GM23338 (cell line): ENCODE measurements around the gene CIAO1. TPM values are rescaled to one million over a fixed set of nuclear protein-coding genes. Genes with fewer than 3 reads are reported as not detected.

Source experiments
- ATAC-seq: fragments of 200-7000 bp; cut with Tn5 transposase; 3 replicates; pipeline ENCODE4 v1.9.1; 2020
- DNase-seq: peaks from one replicate; pipeline ENCODE4 v3.0.0-alpha.2; 2015; ENCODE audit warnings: low spot score
- H2AFZ ChIP-seq: fragments of 200-600 bp; sonication (generic); 2 replicates; pipeline ENCODE4 v1.8.0; 2016; ENCODE audit warnings: antibody characterized with exemption, mild to moderate bottlenecking, moderate library complexity
- H3F3A ChIP-seq: fragments of 200-600 bp; sonication (generic); replicated peaks from 2 replicates; pipeline ENCODE4 v1.8.0; 2017; ENCODE audit warnings: antibody characterized with exemption, mixed run types, low read depth
- H3K27ac ChIP-seq: fragments of 200-600 bp; sonication (generic); 2 replicates; pipeline ENCODE4 v1.6.1; 2016; ENCODE audit warnings: low read depth
- H3K27me3 ChIP-seq: fragments of 200-600 bp; sonication (generic); 2 replicates; pipeline ENCODE4 v1.8.0; 2016; ENCODE audit warnings: mild to moderate bottlenecking, mixed run types, moderate library complexity; ENCODE audit not compliant: insufficient read depth
- H3K36me3 ChIP-seq: fragments of 200-600 bp; sonication (generic); 2 replicates; pipeline ENCODE4 v1.8.0; 2016; ENCODE audit warnings: mild to moderate bottlenecking; ENCODE audit not compliant: insufficient read depth
- H3K4me1 ChIP-seq: fragments of 200-600 bp; sonication (generic); 2 replicates; pipeline ENCODE4 v1.8.0; 2016; ENCODE audit warnings: mild to moderate bottlenecking, moderate library complexity; ENCODE audit not compliant: insufficient read depth
- H3K4me2 ChIP-seq: fragments of 200-600 bp; sonication (generic); 2 replicates; pipeline ENCODE4 v1.7.1; 2017; ENCODE audit warnings: mixed run types
- H3K4me3 ChIP-seq: fragments of 200-600 bp; sonication (generic); 2 replicates; pipeline ENCODE4 v1.6.1; 2016; ENCODE audit warnings: mixed run types
- H3K79me2 ChIP-seq: fragments of 200-600 bp; sonication (generic); replicated peaks from 2 replicates; pipeline ENCODE4 v1.8.0; 2017; ENCODE audit warnings: mild to moderate bottlenecking; ENCODE audit not compliant: insufficient read depth
- H3K9me2 ChIP-seq: fragments of 200-600 bp; sonication (generic); 2 replicates; pipeline ENCODE4 v1.8.0; 2017; ENCODE audit not compliant: insufficient read depth
- H4K20me1 ChIP-seq: fragments of 200-600 bp; sonication (generic); replicated peaks from 2 replicates; pipeline ENCODE4 v1.8.0; 2017; ENCODE audit warnings: mild to moderate bottlenecking; ENCODE audit not compliant: insufficient read depth
- H3K27ac Mint-ChIP-seq: 2 replicates; pipeline ENCODE4 v1.8.0; 2020; ENCODE audit warnings: inconsistent platforms, mild to moderate bottlenecking, moderate library complexity, mixed read lengths
- H3K27me3 Mint-ChIP-seq: 3 replicates; pipeline ENCODE4 v1.8.0; 2022; ENCODE audit warnings: low read depth, mild to moderate bottlenecking, moderate library complexity, mixed read lengths, inconsistent platforms; ENCODE audit not compliant: insufficient read depth, poor library complexity
- H3K36me3 Mint-ChIP-seq: 3 replicates; pipeline ENCODE4 v1.8.0; 2021; ENCODE audit warnings: low read depth, mild to moderate bottlenecking, inconsistent platforms, moderate library complexity, mixed read lengths
- H3K4me1 Mint-ChIP-seq: 3 replicates; pipeline ENCODE4 v1.8.0; 2020; ENCODE audit warnings: mild to moderate bottlenecking, inconsistent platforms, mixed read lengths
- H3K4me3 Mint-ChIP-seq: 3 replicates; pipeline ENCODE4 v1.8.0; 2021; ENCODE audit warnings: moderate library complexity, mild to moderate bottlenecking, inconsistent platforms, mixed read lengths
- H3K9me3 Mint-ChIP-seq: 3 replicates; pipeline ENCODE4 v1.8.0; 2020; ENCODE audit warnings: moderate library complexity, mild to moderate bottlenecking, inconsistent platforms, mixed read lengths
- CREB1 ChIP-seq: fragments of 250-450 bp; sonication (Bioruptor Pico); IDR thresholded peaks from 2 replicates; pipeline ENCODE4 v1.5.0; 2020; ENCODE audit warnings: low read depth, mild to moderate bottlenecking, moderate library complexity
- EZH2 ChIP-seq: fragments of 200-600 bp; sonication (generic); IDR thresholded peaks from one replicate; pipeline ENCODE4 v1.8.0; 2017; ENCODE audit warnings: antibody characterized with exemption, mild to moderate bottlenecking, low read depth; ENCODE audit not compliant: unreplicated experiment
- EZH2phosphoT487 ChIP-seq: fragments of 200-600 bp; sonication (generic); IDR thresholded peaks from one replicate; pipeline ENCODE4 v1.8.1; 2018; ENCODE audit warnings: antibody characterized with exemption; ENCODE audit not compliant: unreplicated experiment
- JUNB ChIP-seq: IDR thresholded peaks from one replicate; pipeline ENCODE4 v1.6.1; 2016; ENCODE audit warnings: antibody characterized with exemption; ENCODE audit not compliant: unreplicated experiment
- NANOG ChIP-seq: IDR thresholded peaks from 2 replicates; pipeline ENCODE4 v1.6.1; 2016; ENCODE audit warnings: antibody characterized with exemption, borderline replicate concordance
- POLR2AphosphoS5 ChIP-seq: IDR thresholded peaks from 2 replicates; pipeline ENCODE4 v1.6.1; 2016; ENCODE audit warnings: antibody characterized with exemption, low read depth
- STAT1 ChIP-seq: IDR thresholded peaks from one replicate; pipeline ENCODE4 v1.6.1; 2016; ENCODE audit warnings: antibody characterized with exemption; ENCODE audit not compliant: unreplicated experiment
- ZNF114 ChIP-seq: fragments of 250-450 bp; sonication (Bioruptor Pico); IDR thresholded peaks from 2 replicates; pipeline ENCODE4 v1.5.0; 2020; ENCODE audit warnings: mild to moderate bottlenecking, moderate library complexity
- ZNF331 ChIP-seq: fragments of 250-450 bp; sonication (Bioruptor Pico); IDR thresholded peaks from 2 replicates; pipeline ENCODE4 v1.5.0; 2020; ENCODE audit warnings: low read depth, mild to moderate bottlenecking, moderate library complexity
- polyA plus RNA-seq: library from polyadenylated mRNA; unstranded; fragments of >200 nt; fragmentation: Nextera tagmentation; extraction: Ambion mirVana; gene quantifications from 2 replicates; pipeline ENCODE4 v1.2.1, GENCODE V29; 2016
- total RNA-seq: library from RNA; depleted of rRNA; stranded (reverse); fragments of >200 nt; shearing (Covaris generic); gene quantifications from 2 replicates; pipeline ENCODE4 v1.2.3, GENCODE V29; 2014
- TF ChIP-seq, protein P1 (sequence below): IDR thresholded peaks from one replicate; pipeline ENCODE4 v1.6.1; 2018; ENCODE audit warnings: antibody characterized with exemption; ENCODE audit not compliant: unreplicated experiment
- TF ChIP-seq, protein P2 (sequence below), 2 experiments: fragments of 200-600 bp in 1 of 2; sonication (generic) in 1 of 2; conservative IDR thresholded peaks; 2 replicates each; pipeline versions ENCODE4 v1.5.1 to v1.6.1; 2016 to 2017; ENCODE audit warnings: antibody characterized with exemption in 2 of 2, low read depth in 2 of 2, mild to moderate bottlenecking in 2 of 2, moderate library complexity in 1 of 2
- TF ChIP-seq, protein P3 (sequence below): IDR thresholded peaks from 2 replicates; pipeline ENCODE4 v1.6.1; 2016; ENCODE audit warnings: antibody characterized with exemption

CIAO1 gene
- total and polyA plus RNA-seq, 2 experiments from 2014 or later, result 48.8 to 119 TPM

DNA sequence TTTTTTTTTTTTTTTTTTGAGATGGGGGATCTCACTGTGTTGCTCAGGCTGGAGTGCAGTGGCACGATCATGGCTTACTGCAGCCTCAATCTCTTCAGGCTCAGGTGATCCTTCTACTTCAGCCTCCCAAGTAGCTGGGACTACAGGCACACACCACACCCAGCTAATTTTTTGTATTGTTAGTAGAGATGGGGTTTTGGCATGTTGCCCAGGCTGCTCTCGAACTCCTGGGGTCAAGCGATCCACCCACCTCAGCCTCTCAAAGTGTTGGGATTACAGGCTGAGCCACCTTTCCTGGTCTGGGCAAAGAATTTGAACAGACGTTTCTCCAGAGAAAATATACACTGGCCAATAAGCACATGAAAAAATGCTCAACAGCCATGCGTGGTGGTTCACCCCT is 42.2 kb downstream of the CIAO1 start (continued):
- TF ChIP-seq, protein P1, sequence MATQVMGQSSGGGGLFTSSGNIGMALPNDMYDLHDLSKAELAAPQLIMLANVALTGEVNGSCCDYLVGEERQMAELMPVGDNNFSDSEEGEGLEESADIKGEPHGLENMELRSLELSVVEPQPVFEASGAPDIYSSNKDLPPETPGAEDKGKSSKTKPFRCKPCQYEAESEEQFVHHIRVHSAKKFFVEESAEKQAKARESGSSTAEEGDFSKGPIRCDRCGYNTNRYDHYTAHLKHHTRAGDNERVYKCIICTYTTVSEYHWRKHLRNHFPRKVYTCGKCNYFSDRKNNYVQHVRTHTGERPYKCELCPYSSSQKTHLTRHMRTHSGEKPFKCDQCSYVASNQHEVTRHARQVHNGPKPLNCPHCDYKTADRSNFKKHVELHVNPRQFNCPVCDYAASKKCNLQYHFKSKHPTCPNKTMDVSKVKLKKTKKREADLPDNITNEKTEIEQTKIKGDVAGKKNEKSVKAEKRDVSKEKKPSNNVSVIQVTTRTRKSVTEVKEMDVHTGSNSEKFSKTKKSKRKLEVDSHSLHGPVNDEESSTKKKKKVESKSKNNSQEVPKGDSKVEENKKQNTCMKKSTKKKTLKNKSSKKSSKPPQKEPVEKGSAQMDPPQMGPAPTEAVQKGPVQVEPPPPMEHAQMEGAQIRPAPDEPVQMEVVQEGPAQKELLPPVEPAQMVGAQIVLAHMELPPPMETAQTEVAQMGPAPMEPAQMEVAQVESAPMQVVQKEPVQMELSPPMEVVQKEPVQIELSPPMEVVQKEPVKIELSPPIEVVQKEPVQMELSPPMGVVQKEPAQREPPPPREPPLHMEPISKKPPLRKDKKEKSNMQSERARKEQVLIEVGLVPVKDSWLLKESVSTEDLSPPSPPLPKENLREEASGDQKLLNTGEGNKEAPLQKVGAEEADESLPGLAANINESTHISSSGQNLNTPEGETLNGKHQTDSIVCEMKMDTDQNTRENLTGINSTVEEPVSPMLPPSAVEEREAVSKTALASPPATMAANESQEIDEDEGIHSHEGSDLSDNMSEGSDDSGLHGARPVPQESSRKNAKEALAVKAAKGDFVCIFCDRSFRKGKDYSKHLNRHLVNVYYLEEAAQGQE, result no peak
- TF ChIP-seq ZNF331, result no peak

DNA sequence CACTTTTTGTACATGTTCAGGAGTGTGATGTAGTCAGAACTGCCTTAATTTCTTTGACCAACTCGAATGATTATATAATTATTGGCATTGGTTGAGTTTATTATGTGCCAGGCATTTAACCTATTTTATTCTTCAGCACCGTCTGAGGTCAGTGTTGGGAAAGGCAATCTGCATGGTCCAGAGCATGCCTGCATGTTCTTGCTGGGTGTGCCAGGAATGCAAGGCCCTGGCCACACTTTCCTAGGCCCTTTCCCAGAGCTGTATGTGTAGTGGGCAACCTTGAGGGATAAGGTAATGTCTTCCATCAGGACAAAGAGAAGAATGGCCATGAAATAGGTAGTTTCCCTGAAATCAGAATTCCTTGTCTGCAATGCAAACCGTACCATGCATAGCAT is 49.0 kb downstream of the CIAO1 start:
- peaks cover 13% of the 10 kb centered on the region for H3K27me3 Mint-ChIP-seq
- ATAC-seq, result no peak
- peaks cover 15% of the 10 kb centered on the region for H3K27me3 ChIP-seq
- TF ChIP-seq EZH2, result no peak
- TF ChIP-seq CREB1 (CRISPR knock-in tag), result no peak
- TF ChIP-seq JUNB, result no peak
- no peak for TF ChIP-seq ZNF331
- TF ChIP-seq NANOG, result no peak
- TF ChIP-seq, protein P2, sequence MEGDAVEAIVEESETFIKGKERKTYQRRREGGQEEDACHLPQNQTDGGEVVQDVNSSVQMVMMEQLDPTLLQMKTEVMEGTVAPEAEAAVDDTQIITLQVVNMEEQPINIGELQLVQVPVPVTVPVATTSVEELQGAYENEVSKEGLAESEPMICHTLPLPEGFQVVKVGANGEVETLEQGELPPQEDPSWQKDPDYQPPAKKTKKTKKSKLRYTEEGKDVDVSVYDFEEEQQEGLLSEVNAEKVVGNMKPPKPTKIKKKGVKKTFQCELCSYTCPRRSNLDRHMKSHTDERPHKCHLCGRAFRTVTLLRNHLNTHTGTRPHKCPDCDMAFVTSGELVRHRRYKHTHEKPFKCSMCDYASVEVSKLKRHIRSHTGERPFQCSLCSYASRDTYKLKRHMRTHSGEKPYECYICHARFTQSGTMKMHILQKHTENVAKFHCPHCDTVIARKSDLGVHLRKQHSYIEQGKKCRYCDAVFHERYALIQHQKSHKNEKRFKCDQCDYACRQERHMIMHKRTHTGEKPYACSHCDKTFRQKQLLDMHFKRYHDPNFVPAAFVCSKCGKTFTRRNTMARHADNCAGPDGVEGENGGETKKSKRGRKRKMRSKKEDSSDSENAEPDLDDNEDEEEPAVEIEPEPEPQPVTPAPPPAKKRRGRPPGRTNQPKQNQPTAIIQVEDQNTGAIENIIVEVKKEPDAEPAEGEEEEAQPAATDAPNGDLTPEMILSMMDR (conservative IDR thresholded peaks at IDR 0.05; ENCODE audit: low read depth in 2 of 2), result no peak
- TF ChIP-seq POLR2AphosphoS5, result no peak
- H2AFZ ChIP-seq, result no peak overlapping the region
- H3K4me2 ChIP-seq, result no peak overlapping the region
- H3K4me1 ChIP-seq, result no peaks in the 10 kb centered on the region
- no peaks in the 10 kb centered on the region for H3K79me2 ChIP-seq
- no peaks in the 10 kb centered on the region for H3K36me3 Mint-ChIP-seq
- H3F3A ChIP-seq, result no peaks in the 10 kb centered on the region
- H3K4me1 Mint-ChIP-seq, result no peaks in the 10 kb centered on the region
- H3K9me2 ChIP-seq, result no peaks in the 10 kb centered on the region
- H3K9me3 Mint-ChIP-seq, result no peaks in the 10 kb centered on the region
- H3K4me3 ChIP-seq, result no peak overlapping the region
- no peak overlapping the region for H3K27ac Mint-ChIP-seq
- no peaks in the 10 kb centered on the region; the same call in 1 of the 2 replicates for H3K36me3 ChIP-seq
- no peak overlapping the region for H3K27ac ChIP-seq
- DNase-seq, result no peak
- no peaks in the 10 kb centered on the region for H4K20me1 ChIP-seq
- no peak overlapping the region for H3K4me3 Mint-ChIP-seq

DNA sequence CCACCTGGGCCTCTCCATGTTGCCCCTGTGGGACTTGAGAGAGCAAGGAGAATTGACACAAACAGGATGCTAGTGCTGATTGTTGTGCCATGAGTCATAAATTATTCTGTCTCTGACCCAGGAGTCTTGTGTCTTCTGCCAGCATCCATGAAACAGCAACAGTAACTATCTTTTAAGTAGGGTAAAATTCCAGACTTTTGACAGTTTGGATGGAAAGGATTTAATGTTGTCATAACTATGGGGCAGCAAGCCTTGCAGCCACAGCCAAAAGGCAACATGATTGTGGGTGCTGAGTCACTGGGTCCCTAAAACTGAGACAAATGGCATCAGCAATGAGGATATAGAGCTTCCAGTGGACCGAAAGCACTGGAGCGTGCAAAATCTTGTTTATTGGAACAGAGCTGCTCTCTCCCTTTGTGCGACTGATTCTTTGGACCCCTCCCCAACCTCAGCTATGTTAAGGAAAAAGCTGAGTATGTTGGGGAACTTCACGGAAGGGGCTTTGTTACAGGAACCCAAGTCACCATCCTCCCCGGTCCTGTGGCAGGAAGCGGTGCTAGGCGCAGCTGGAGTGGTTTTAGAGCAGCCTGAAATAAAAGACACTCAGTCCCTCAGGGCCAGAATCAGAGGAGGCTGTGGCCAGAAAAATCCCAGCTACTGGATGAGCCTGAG is 49.5 kb downstream of the CIAO1 start:
- Mint-ChIP-seq H3K9me3 (no peaks in the 10 kb centered on the region), H3K27ac (no peak overlapping the region), H3K4me1 (peaks cover under 1% of the 10 kb centered on the region; the same call in 1 of the 3 replicates), H3K4me3 (no peak overlapping the region), H3K27me3 (peaks cover 18% of the 10 kb centered on the region), H3K36me3 (no peaks in the 10 kb centered on the region)
- Histone ChIP-seq H3F3A (no peaks in the 10 kb centered on the region), H3K9me2 (no peaks in the 10 kb centered on the region), H3K27me3 (peaks cover 20% of the 10 kb centered on the region), H3K4me3 (no peak overlapping the region), H3K36me3 (no peaks in the 10 kb centered on the region; the same call in 1 of the 2 replicates), H3K79me2 (no peaks in the 10 kb centered on the region), H3K4me1 (no peaks in the 10 kb centered on the region), H4K20me1 (no peaks in the 10 kb centered on the region), H3K27ac (no peak overlapping the region), H3K4me2 (no peak overlapping the region), H2AFZ (no peak overlapping the region)
- no peak for DNase-seq
- ATAC-seq, result no peak
- TF ChIP-seq ZNF331 (no peak), EZH2 (no peak), POLR2AphosphoS5 (no peak), NANOG (no peak), CREB1 (CRISPR knock-in tag) (no peak), STAT1 (no peak), JUNB (no peak), ZNF114 (CRISPR knock-in tag) (no peak), EZH2phosphoT487 (no peak)
- TF ChIP-seq, protein P3, sequence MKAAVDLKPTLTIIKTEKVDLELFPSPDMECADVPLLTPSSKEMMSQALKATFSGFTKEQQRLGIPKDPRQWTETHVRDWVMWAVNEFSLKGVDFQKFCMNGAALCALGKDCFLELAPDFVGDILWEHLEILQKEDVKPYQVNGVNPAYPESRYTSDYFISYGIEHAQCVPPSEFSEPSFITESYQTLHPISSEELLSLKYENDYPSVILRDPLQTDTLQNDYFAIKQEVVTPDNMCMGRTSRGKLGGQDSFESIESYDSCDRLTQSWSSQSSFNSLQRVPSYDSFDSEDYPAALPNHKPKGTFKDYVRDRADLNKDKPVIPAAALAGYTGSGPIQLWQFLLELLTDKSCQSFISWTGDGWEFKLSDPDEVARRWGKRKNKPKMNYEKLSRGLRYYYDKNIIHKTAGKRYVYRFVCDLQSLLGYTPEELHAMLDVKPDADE, result no peak
- TF ChIP-seq, protein P1, result no peak
